ENCODE data around the gene NUDT6. TPM values are rescaled to one million over a fixed set of nuclear protein-coding genes. Genes with fewer than 3 reads are reported as not detected.
A peak's percentile ranks its signal among the peaks of the same experiment; 100 is the strongest.

NUDT6 gene, protein sequence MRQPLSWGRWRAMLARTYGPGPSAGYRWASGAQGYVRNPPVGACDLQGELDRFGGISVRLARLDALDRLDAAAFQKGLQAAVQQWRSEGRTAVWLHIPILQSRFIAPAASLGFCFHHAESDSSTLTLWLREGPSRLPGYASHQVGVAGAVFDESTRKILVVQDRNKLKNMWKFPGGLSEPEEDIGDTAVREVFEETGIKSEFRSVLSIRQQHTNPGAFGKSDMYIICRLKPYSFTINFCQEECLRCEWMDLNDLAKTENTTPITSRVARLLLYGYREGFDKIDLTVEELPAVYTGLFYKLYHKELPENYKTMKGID
- total RNA-seq: 7.9 to 9.3 TPM (median 8.2 TPM) in 3 replicates

DNA sequence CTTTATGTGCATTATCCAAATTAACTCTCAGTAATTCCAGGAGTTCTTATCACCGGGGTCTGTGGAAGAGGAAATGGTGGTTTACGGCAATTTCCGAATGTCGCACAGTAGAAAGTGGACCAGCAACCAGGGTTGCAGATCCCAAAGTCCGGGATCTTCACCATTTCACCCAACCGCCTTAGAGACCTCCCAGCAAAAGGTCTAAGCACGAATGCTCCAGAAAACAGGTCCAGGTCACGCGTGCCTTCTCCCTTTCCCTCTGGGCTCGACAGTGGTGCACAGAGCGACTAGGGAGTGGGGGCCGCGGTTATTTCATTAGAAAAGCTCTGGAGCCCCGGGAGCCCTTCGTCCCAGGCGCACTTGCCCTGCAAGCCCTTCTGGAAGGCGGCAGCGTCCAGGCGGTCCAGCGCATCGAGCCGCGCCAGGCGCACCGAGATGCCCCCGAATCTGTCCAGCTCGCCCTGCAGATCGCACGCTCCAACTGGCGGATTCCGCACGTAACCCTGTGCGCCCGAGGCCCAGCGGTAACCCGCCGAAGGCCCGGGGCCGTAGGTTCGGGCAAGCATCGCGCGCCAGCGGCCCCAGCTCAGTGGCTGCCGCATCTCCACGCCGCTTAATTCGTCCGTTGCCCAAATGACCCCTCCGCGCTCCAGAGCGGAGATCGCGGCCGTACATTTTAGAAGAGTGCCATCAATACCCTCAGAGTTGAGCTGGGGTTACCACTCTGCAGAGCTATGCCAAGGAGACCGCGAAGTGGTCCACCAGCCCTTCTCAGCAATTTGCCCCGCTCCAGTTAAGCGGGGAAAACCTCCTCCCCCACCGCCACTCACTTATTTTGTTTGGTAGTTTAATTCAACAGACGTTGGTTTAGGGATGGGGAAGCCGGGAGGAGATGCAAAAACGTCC lies at the start of gene NUDT6:
NUDT6 (minus strand) TSS at position 627 of the 906 bp plus-strand sequence; CDS start at position 602, 25 bp downstream.
- TF ChIP-seq, protein P1, sequence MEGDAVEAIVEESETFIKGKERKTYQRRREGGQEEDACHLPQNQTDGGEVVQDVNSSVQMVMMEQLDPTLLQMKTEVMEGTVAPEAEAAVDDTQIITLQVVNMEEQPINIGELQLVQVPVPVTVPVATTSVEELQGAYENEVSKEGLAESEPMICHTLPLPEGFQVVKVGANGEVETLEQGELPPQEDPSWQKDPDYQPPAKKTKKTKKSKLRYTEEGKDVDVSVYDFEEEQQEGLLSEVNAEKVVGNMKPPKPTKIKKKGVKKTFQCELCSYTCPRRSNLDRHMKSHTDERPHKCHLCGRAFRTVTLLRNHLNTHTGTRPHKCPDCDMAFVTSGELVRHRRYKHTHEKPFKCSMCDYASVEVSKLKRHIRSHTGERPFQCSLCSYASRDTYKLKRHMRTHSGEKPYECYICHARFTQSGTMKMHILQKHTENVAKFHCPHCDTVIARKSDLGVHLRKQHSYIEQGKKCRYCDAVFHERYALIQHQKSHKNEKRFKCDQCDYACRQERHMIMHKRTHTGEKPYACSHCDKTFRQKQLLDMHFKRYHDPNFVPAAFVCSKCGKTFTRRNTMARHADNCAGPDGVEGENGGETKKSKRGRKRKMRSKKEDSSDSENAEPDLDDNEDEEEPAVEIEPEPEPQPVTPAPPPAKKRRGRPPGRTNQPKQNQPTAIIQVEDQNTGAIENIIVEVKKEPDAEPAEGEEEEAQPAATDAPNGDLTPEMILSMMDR (IDR thresholded peaks at IDR 0.05; ENCODE audit: unreplicated experiment): no peak
- H3K27me3 Mint-ChIP-seq (ENCODE audit: low read depth): no peaks in the 10 kb centered on the region
- peaks cover 2% of the 10 kb centered on the region for H3K4me1 Mint-ChIP-seq
- DNase-seq (ENCODE audit: low spot score in 2 of 2, unreplicated experiment in 2 of 2): peak in 1 of 2 experiments; percentile 50
- no peaks in the 10 kb centered on the region for H3K9me3 Mint-ChIP-seq
- peak within 1 kb of the TSS; percentile 98 for H3K4me3 Mint-ChIP-seq
- peak within 1 kb of the TSS; percentile 94 for H3K27ac Mint-ChIP-seq
- no peaks in the 10 kb centered on the region for H3K36me3 Mint-ChIP-seq

DNA sequence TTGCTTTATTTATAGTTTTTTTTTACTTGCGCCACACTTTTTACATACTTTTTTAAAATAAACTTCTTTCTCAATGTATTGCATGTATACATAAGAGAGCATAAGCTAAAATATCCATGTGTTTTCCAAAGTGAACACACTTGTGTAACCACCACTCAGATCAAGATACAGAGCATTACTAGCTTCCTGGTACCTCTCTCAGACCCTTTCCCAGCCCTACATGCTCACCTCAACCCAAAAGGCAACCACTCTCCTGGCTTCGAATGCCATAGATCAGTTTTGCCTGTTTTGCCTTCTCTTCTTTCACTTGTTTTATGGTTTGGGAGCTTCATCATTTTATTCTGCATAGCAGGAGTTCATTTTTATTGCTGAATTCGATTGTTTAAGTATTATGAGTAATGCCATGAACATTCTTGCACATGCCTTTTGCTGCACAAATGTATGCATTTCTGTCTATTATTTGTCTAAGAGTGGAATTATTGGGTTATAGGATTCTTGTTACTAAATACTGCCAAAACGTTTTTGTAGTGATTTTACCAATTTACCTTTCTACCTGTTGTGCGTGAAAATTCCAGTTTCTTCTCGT lies 45.9 kb upstream of the NUDT6 start:
- Mint-ChIP-seq H3K27ac (no peak overlapping the region), H3K4me3 (no peak overlapping the region), H3K9me3 (no peaks in the 10 kb centered on the region), H3K4me1 (no peaks in the 10 kb centered on the region), H3K36me3 (peaks cover 3% of the 10 kb centered on the region), H3K27me3 (ENCODE audit: low read depth) (no peaks in the 10 kb centered on the region)
- TF ChIP-seq, protein P1 (IDR thresholded peaks at IDR 0.05; ENCODE audit: unreplicated experiment): no peak
- no peak for DNase-seq (ENCODE audit: low spot score in 2 of 2, unreplicated experiment in 2 of 2)

DNA sequence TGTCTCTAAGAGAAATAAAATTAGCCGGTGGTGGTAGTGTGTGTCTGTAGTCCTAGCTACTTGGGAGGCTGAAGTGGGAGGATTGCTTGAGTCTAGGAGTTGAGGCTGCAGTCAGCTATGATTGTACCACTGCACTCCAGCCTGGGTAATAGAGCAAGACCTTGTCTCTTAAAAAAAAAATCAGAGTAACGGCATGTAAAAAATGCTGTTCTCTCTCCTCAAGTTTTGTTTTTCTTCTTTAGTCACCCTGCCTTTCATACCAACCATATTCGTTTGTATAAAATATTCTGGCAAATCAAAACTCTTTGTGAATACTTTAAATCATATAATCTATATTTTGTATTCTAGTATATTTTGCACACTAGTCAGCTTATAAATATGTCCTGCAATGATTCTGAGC lies 44.8 kb upstream of the NUDT6 start:
- TF ChIP-seq, protein P1 (IDR thresholded peaks at IDR 0.05; ENCODE audit: unreplicated experiment): no peak
- Mint-ChIP-seq H3K4me1 (no peaks in the 10 kb centered on the region), H3K27me3 (ENCODE audit: low read depth) (no peaks in the 10 kb centered on the region), H3K27ac (no peak overlapping the region), H3K36me3 (peaks cover 10% of the 10 kb centered on the region), H3K4me3 (no peak overlapping the region), H3K9me3 (no peaks in the 10 kb centered on the region)
- DNase-seq (ENCODE audit: low spot score in 2 of 2, unreplicated experiment in 2 of 2): no peak

DNA sequence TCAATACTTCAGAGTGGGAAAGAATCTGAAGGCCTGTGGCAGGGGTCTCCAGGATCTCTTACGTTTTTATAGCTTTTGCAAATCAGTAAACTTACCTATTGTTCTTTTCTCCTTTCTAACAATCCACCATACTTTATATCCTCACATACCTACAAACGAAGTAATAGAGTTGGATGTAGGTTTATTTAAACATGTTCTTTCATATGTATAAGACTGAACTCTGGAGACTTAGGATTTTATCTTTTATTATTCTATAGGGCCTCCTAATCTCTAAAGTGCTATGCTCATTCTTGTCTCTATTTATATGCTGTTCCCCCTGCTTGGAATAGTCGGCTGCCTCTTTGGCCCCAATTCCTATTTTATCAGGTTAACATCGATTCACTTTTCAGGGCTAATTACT lies 43.8 kb upstream of the NUDT6 start:
- no peaks in the 10 kb centered on the region for H3K4me1 Mint-ChIP-seq
- no peaks in the 10 kb centered on the region for H3K9me3 Mint-ChIP-seq
- H3K27ac Mint-ChIP-seq: no peak overlapping the region
- no peaks in the 10 kb centered on the region for H3K27me3 Mint-ChIP-seq (ENCODE audit: low read depth)
- DNase-seq (ENCODE audit: low spot score in 2 of 2, unreplicated experiment in 2 of 2): no peak
- no peak overlapping the region for H3K4me3 Mint-ChIP-seq
- H3K36me3 Mint-ChIP-seq: peaks cover 13% of the 10 kb centered on the region
- TF ChIP-seq, protein P1 (IDR thresholded peaks at IDR 0.05; ENCODE audit: unreplicated experiment): no peak

DNA sequence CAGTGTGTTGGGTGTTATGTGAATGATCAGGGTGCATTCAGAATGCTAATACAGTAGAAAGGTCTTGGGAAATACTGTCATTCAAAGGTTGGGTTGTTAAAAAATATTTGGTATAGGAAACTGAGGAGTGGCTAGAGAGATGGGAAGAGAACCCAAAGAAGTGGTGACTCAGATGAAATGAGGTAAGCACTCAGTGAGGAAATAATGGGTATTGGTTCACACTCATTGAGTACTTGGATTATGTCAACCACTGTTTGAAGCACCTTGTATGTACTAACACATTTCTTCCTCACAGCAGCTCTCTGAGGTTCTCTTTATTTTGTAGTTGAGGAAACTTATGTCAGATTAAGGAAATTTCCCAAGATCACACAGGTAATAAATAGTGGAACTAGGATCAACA lies 40.8 kb upstream of the NUDT6 start:
- H3K9me3 Mint-ChIP-seq: no peaks in the 10 kb centered on the region
- H3K27me3 Mint-ChIP-seq (ENCODE audit: low read depth): no peaks in the 10 kb centered on the region
- no peak overlapping the region for H3K27ac Mint-ChIP-seq
- H3K4me1 Mint-ChIP-seq: peaks cover 2% of the 10 kb centered on the region
- TF ChIP-seq, protein P1 (IDR thresholded peaks at IDR 0.05; ENCODE audit: unreplicated experiment): no peak
- peaks cover 13% of the 10 kb centered on the region for H3K36me3 Mint-ChIP-seq
- H3K4me3 Mint-ChIP-seq: no peak overlapping the region
- no peak for DNase-seq (ENCODE audit: low spot score in 2 of 2, unreplicated experiment in 2 of 2)

All from mesothelial cell of epicardium (in vitro differentiated cells).